ENCODE measurements around the gene PIGU.

PIGU gene

DNA sequence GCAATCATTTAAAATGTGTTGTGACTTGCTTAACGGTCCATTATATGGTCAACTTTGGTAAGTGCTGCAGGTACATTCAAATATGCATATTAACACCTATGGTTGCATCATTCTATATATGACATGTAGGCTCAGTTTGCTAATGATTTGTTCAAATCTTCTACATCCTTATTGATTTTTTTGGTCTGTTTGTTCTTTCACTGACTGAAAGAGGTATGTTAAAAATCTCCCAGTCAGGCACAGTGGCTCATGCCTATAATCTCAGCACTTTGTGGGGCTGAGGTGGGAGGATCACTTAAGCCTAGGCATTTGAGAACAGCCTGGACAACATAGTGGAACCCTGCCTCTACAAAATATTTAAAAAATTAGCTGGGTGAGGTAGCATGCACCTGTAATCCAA is 29.2 kb downstream of the PIGU start:
- no peaks in the 10 kb centered on the region for H3K27me3 Mint-ChIP-seq (ENCODE audit: low read depth)
- H3K4me1 Mint-ChIP-seq (ENCODE audit: low read depth) = no peaks in the 10 kb centered on the region
- H3K36me3 Mint-ChIP-seq (ENCODE audit: low read depth) = peaks cover 6% of the 10 kb centered on the region
- H3K9me3 Mint-ChIP-seq = no peaks in the 10 kb centered on the region
- no peak overlapping the region for H3K4me3 Mint-ChIP-seq
- H3K27ac Mint-ChIP-seq = no peak overlapping the region

DNA sequence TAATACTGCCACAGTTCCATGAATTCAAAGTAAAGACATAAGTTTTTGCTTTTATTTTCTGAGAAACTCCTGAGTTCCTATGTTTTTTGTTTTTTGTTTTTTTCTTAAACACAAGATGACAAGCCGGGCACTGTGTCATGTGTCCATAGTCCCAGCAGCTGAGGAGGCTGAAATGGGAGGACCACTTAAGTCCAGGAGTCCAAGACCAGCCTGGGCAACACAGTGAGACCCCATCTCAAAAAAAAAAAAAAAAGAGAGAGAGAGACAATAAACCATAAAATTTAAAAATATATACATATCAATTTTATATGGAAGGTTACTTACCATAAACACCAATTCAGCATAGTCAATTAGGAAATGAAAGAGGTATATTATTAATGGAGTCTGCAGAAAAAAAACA is 31.9 kb downstream of the PIGU start:
- no peak overlapping the region for H3K27ac Mint-ChIP-seq
- no peaks in the 10 kb centered on the region for H3K4me1 Mint-ChIP-seq (ENCODE audit: low read depth)
- H3K9me3 Mint-ChIP-seq = no peaks in the 10 kb centered on the region
- peaks cover 3% of the 10 kb centered on the region for H3K36me3 Mint-ChIP-seq (ENCODE audit: low read depth)
- H3K27me3 Mint-ChIP-seq (ENCODE audit: low read depth) = no peaks in the 10 kb centered on the region
- H3K4me3 Mint-ChIP-seq = no peak overlapping the region

DNA sequence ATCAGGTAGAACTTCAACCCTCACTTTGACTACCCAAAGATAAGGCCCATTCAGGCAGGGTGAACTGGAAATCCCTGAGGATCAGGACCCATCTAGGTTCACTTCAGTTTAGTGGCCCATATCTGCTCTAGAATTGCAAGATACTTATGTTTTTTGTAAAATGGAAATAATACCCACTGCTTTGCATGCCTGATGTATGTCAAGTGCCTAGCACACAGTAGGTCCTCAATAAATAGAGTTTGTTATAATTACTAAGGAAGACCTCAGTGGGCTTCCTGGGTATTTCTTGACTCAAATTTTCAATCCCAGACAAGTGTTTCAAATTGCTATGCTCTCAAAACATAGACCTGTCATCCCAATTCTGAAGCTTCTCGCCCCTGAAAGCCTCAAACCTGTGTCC is 32.5 kb downstream of the PIGU start:
- Mint-ChIP-seq H3K4me1 (ENCODE audit: low read depth) (no peaks in the 10 kb centered on the region), H3K27ac (no peak overlapping the region), H3K36me3 (ENCODE audit: low read depth) (peaks cover 3% of the 10 kb centered on the region), H3K4me3 (no peak overlapping the region), H3K27me3 (ENCODE audit: low read depth) (no peaks in the 10 kb centered on the region), H3K9me3 (no peaks in the 10 kb centered on the region)

DNA sequence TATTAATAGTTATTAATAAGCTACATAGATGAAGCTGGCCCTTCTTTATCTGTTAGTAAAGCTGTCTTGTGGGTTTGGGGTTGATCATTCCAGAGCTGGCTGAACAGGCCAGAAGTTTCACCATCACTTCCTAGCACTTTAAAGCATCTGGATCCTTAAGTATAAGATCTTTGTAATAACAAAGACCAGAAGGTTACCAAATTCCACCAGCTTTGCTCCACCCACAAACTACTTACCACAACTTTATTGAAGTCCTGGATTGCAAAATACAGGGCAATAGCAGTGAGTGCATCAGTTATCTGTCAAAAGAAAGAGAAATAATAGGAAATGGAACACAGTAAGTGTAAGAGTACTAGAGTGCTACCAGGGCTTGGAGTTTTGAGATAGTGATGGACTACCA is 33.0 kb downstream of the PIGU start:
- Mint-ChIP-seq H3K36me3 (ENCODE audit: low read depth) (no peaks in the 10 kb centered on the region), H3K27me3 (ENCODE audit: low read depth) (no peaks in the 10 kb centered on the region), H3K4me1 (ENCODE audit: low read depth) (no peaks in the 10 kb centered on the region), H3K9me3 (no peaks in the 10 kb centered on the region), H3K27ac (no peak overlapping the region), H3K4me3 (no peak overlapping the region)

DNA sequence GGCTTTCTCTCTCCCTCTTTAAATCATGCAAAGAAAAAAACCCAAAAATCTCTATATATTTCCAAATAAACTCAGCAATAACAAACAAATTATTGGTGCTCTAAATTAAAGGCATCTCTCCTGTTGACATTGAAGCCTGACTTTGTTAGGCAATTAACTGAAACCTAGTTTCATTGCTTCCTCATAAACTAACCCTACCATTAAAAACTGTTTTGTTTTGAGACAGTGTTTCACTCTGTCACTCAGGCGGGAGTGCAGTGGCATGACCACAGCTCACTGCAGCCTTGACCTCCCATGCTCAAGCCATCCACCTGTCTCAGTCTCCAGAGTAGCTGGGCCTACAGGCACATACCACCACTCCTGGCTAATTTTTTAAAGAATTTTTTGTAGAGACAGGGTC is 34.9 kb downstream of the PIGU start:
- no peaks in the 10 kb centered on the region for H3K9me3 Mint-ChIP-seq
- H3K4me3 Mint-ChIP-seq = no peak overlapping the region
- peaks cover 10% of the 10 kb centered on the region for H3K36me3 Mint-ChIP-seq (ENCODE audit: low read depth)
- peaks cover 3% of the 10 kb centered on the region for H3K4me1 Mint-ChIP-seq (ENCODE audit: low read depth)
- no peak overlapping the region for H3K27ac Mint-ChIP-seq
- H3K27me3 Mint-ChIP-seq (ENCODE audit: low read depth) = no peaks in the 10 kb centered on the region

DNA sequence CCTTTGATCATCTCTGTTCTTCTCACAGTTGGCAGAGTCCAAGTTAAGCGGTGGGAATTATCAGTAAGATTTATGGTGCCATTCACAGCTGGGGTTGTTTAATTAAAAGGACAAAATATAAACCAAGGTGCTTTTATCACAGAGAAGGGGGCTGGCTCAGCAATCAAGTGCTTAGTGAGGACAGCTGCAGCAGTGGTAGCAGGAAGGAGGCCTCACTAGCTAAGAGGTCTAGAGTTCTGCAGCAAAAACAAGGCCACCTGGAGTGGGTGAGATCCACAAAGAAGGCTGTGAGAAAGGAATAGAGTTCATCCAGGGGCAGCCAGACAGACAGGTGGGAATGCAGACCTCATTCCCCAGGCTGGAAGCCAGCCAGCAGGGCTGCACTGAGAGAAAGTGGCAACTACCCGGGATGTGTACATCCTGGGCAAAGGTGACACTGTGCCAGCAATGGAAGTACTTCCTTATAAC is 37.1 kb downstream of the PIGU start:
- H3K36me3 Mint-ChIP-seq (ENCODE audit: low read depth) = peaks cover 12% of the 10 kb centered on the region
- H3K9me3 Mint-ChIP-seq = no peaks in the 10 kb centered on the region
- H3K27me3 Mint-ChIP-seq (ENCODE audit: low read depth) = no peaks in the 10 kb centered on the region
- no peak overlapping the region for H3K4me3 Mint-ChIP-seq
- no peak overlapping the region for H3K27ac Mint-ChIP-seq
- peaks cover 3% of the 10 kb centered on the region for H3K4me1 Mint-ChIP-seq (ENCODE audit: low read depth)

DNA sequence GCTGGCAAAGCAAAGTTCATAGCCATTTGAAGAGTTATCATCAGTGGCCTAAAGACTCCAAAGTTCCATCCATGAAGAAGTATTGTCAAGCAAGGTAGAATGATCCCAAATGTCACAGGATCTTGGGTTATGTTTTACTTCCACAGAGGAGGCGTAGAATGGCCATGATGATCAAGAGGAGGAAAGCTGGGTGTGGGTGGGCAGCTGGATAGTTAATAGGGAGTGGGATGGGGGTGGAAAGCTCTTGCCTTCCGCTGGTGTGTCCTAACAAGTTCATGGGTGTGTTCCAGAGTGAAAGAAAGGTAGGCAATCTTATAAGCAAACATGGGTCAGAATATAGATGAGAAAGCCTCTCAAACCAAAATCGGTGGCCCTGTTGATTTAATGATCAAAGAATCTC is 38.4 kb downstream of the PIGU start:
- Mint-ChIP-seq H3K4me3 (no peak overlapping the region), H3K9me3 (no peaks in the 10 kb centered on the region), H3K36me3 (ENCODE audit: low read depth) (peaks cover 15% of the 10 kb centered on the region), H3K27ac (no peak overlapping the region), H3K4me1 (ENCODE audit: low read depth) (peaks cover 3% of the 10 kb centered on the region), H3K27me3 (ENCODE audit: low read depth) (no peaks in the 10 kb centered on the region)

DNA sequence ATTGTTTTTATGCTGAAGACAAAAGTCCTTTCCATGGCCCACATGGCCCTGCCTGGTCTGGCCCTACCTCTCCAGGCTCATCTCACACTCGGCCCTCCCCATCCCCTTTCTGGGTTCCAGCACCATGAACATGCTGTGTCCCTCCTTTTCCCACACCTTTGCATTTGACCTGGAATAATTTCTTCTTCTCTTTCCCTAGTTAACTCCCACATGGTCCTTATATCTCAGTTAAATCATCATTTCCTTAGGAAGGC is 38.9 kb downstream of the PIGU start:
- Mint-ChIP-seq H3K4me3 (no peak overlapping the region), H3K27ac (no peak overlapping the region), H3K4me1 (ENCODE audit: low read depth) (peaks cover 3% of the 10 kb centered on the region), H3K9me3 (no peaks in the 10 kb centered on the region), H3K27me3 (ENCODE audit: low read depth) (no peaks in the 10 kb centered on the region), H3K36me3 (ENCODE audit: low read depth) (peaks cover 18% of the 10 kb centered on the region)

DNA sequence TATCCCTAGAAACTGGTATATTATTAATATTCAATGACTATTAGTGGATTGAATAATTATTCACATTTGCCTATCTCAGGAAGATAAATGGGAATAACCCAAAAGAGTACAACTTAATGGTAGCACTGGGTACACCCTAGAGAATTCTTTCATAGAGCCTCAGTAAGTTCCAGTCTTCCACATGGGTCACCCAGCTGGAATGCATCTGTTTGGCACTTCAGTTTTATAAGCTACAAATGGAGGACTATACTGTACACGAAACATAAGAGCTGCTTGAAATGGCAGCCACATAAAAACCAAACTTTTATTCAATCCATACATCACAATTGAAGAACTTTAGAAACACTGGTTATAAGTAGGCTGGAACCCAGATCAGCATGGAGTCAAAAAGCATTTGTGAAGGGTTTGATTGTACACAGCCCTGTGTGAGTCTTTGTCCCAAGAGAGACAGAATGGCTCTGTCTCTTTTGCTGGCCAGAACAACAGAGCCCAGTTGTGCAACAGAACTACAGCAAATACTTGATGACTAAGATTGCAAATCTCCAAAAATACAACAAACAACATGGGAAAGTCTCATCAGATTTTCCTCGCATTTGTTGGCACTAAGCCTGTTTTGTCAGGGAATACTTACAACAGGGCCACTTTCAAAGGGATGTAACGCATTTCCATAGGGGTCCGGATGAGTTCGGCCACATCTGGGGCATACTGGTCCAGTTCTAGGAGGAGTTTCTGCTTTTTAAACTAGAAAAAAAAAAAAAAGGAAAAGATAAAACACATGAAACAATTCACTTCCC is 39.5 kb downstream of the PIGU start:
- Mint-ChIP-seq H3K4me1 (ENCODE audit: low read depth) (peaks cover 3% of the 10 kb centered on the region), H3K4me3 (no peak overlapping the region), H3K36me3 (ENCODE audit: low read depth) (peaks cover 23% of the 10 kb centered on the region), H3K9me3 (no peaks in the 10 kb centered on the region), H3K27me3 (ENCODE audit: low read depth) (no peaks in the 10 kb centered on the region), H3K27ac (no peak overlapping the region)

DNA sequence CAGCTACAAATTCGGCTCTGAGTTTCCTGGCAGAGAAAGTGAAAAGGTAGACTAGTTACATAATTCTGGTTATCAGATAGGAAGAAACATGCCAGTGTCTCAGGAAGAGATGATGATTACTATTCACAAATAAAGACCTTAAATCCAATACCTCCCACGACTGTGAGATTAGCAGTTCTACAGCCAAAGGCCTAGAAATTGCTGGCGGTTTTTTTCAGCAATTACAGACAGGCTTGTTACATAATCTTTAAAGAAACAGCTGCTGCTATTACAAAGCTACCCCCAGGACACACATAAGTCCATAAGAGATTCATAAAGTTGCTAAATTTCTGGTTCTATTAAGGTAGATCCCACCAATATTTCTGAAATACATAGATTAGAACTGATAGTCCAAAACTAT is 40.2 kb downstream of the PIGU start:
- Mint-ChIP-seq H3K4me1 (ENCODE audit: low read depth) (peaks cover 3% of the 10 kb centered on the region), H3K27me3 (ENCODE audit: low read depth) (no peaks in the 10 kb centered on the region), H3K27ac (no peak overlapping the region), H3K36me3 (ENCODE audit: low read depth) (peaks cover 24% of the 10 kb centered on the region), H3K9me3 (no peaks in the 10 kb centered on the region), H3K4me3 (no peak overlapping the region)

DNA sequence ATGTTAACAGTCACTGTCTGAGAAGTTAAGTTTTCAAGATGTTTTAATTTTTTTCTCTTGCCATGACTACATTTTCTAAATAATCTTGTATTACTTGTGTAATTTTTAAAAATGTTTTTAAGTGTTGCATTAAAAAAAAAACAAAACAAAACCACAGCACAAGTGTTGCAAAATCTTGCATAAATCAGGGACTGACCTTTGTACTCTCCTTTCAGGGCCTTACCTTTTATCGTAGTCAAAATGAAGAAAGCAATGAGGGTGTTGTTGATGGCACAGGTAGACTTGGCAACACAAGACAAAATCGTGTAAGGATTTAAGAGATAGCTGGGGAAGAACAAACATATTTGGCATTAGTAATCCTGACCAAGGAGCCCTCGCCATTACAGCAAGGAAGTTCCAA is 42.5 kb downstream of the PIGU start:
- Mint-ChIP-seq H3K27me3 (ENCODE audit: low read depth) (no peaks in the 10 kb centered on the region), H3K4me3 (no peak overlapping the region), H3K36me3 (ENCODE audit: low read depth) (peaks cover 24% of the 10 kb centered on the region)

DNA sequence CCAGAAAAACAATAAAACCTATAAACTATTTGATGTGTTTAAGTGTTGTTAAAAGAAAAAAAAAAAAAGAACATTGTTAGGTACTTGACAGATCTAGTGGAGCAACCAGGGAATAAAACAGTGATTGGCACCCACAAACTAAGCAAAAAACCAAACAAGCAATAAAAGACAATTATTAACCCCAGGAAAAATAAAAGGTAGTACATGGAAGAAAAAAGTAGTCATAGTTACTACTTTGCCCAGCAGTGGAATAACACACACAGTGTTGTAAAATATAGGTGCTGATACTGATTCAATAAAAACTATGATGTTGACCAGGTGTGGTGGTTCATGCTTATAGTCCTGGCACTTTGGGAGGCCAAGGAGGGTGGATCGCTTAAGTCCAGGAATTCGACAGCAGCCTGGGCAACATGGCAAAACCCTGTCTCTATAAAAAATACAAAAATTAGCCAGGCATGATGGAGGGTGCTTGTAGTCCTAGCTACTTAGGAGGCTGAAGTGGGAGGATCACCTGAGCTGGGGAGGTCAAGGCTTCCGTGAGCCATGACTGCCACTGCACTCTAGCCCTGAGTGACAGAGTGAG is 43.9 kb downstream of the PIGU start:
- H3K4me1 Mint-ChIP-seq (ENCODE audit: low read depth) = peaks cover under 1% of the 10 kb centered on the region
- no peaks in the 10 kb centered on the region for H3K27me3 Mint-ChIP-seq (ENCODE audit: low read depth)
- no peak overlapping the region for H3K4me3 Mint-ChIP-seq
- no peaks in the 10 kb centered on the region for H3K9me3 Mint-ChIP-seq
- H3K27ac Mint-ChIP-seq = no peak overlapping the region
- peaks cover 17% of the 10 kb centered on the region for H3K36me3 Mint-ChIP-seq (ENCODE audit: low read depth)

More for the DNA sequence above, 42.5 kb downstream of the PIGU start:
- Mint-ChIP-seq H3K4me1 (ENCODE audit: low read depth) (peaks cover 3% of the 10 kb centered on the region), H3K27ac (no peak overlapping the region), H3K9me3 (no peaks in the 10 kb centered on the region)

DNA sequence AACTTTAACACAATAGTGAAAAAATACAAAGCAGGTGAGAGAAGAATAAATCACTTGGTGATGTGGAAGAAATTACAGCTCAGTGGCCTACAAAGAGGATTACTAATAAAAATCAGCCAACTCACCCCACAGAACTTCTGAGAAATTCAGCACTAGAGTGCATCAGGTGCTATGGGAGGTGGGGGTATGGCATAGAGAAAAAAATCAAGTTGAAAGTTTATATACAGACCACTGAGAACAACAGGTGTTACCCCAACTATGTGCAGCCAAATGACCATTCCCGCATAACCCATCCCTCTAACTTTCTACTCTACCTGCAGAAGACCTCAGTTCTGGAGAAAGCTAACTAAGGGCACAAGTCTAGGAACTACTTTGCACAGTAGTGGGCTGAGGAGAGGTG is 47.0 kb downstream of the PIGU start:
- H3K4me1 Mint-ChIP-seq (ENCODE audit: low read depth) = no peaks in the 10 kb centered on the region
- H3K27ac Mint-ChIP-seq = no peak overlapping the region
- no peaks in the 10 kb centered on the region for H3K9me3 Mint-ChIP-seq
- H3K4me3 Mint-ChIP-seq = no peak overlapping the region
- no peaks in the 10 kb centered on the region for H3K27me3 Mint-ChIP-seq (ENCODE audit: low read depth)
- peaks cover 11% of the 10 kb centered on the region for H3K36me3 Mint-ChIP-seq (ENCODE audit: low read depth)

DNA sequence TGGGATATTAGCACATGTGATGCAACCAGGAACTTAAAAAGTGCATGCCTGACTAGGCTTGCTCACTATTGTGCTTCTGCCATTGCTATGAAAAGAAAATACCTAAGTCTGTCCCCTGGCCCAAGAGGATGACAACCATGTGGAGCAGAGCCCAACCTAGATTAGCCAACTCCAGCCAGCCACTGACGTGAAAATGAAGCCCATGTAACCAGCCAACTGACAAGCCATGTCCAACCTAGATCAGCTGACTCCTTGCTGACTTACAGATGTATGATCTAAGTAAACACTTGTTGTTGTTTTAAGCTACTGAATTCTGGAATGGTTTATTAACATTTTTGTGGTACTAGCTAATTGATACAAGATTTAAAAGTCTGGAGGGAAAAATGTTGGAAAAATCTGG is 47.5 kb downstream of the PIGU start:
- Mint-ChIP-seq H3K27me3 (ENCODE audit: low read depth) (no peaks in the 10 kb centered on the region), H3K27ac (no peak overlapping the region), H3K4me3 (no peak overlapping the region), H3K36me3 (ENCODE audit: low read depth) (peaks cover 9% of the 10 kb centered on the region), H3K4me1 (ENCODE audit: low read depth) (no peaks in the 10 kb centered on the region), H3K9me3 (no peaks in the 10 kb centered on the region)

DNA sequence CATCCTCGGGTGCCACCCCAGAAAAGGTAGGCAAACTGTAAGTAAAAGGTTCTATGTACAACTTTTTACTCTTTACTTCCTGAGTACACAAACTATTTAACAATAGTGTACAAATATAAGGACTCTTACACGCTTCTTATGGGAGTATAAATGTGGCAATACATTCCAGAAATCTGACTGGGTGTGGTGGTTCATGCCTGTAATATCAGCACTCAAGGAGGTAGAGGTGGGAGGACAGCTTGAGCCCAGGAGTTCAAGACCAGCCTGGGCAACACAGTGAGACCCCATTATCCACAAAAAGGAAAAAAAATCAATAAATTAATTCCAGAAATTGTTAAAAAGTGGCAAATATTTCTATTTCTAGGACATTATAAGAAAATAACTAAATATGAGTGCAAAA is 48.9 kb downstream of the PIGU start:
- peaks cover 6% of the 10 kb centered on the region for H3K36me3 Mint-ChIP-seq (ENCODE audit: low read depth)
- H3K9me3 Mint-ChIP-seq = no peaks in the 10 kb centered on the region
- peaks cover 2% of the 10 kb centered on the region for H3K4me1 Mint-ChIP-seq (ENCODE audit: low read depth)
- H3K27ac Mint-ChIP-seq = no peak overlapping the region
- no peak overlapping the region for H3K4me3 Mint-ChIP-seq
- no peaks in the 10 kb centered on the region for H3K27me3 Mint-ChIP-seq (ENCODE audit: low read depth)
